DOHH2 (cell line): ENCODE results near the gene LRRC8D.
"Not testable (repeated sequence)": the region's sequence is repeated elsewhere in the genome, so short reads cannot be mapped to it uniquely, and the experiment has no call there.

Source experiments
- H3F3A ChIP-seq: fragments of 200-600 bp; sonication (generic), shearing (Covaris generic); 2 replicates; pipeline ENCODE4 v1.6.0; 2016; ENCODE audit warnings: antibody characterized with exemption, mild to moderate bottlenecking; ENCODE audit not compliant: control insufficient read depth, insufficient read depth
- H3K27ac ChIP-seq: fragments of 200-600 bp; sonication (generic); 2 replicates; pipeline ENCODE4 v1.5.1; 2014; ENCODE audit warnings: low read depth, mild to moderate bottlenecking, low read length, moderate library complexity
- H3K27me3 ChIP-seq: fragments of 200-600 bp; sonication (generic); 2 replicates; pipeline ENCODE4 v1.6.1; 2014; ENCODE audit warnings: mild to moderate bottlenecking, low read length, mixed read lengths; ENCODE audit not compliant: control insufficient read depth
- H3K36me3 ChIP-seq: fragments of 200-600 bp; sonication (generic); 2 replicates; pipeline ENCODE4 v1.6.1; 2014; ENCODE audit warnings: mild to moderate bottlenecking, low read length, moderate library complexity, mixed read lengths; ENCODE audit not compliant: control insufficient read depth
- H3K4me1 ChIP-seq: fragments of 200-600 bp; sonication (generic); 2 replicates; pipeline ENCODE4 v1.6.1; 2014; ENCODE audit warnings: mild to moderate bottlenecking, low read length, mixed read lengths; ENCODE audit not compliant: control insufficient read depth
- H3K4me2 ChIP-seq: fragments of 200-600 bp; sonication (generic); 2 replicates; pipeline ENCODE4 v1.6.0; 2014; ENCODE audit warnings: mild to moderate bottlenecking, low read length, moderate library complexity
- H3K4me3 ChIP-seq: fragments of 200-600 bp; sonication (generic); 2 replicates; pipeline ENCODE4 v1.5.1; 2014; ENCODE audit warnings: mild to moderate bottlenecking, low read length, mixed read lengths
- H3K79me2 ChIP-seq: fragments of 200-600 bp; sonication (generic); 2 replicates; pipeline ENCODE4 v1.6.1; 2014; ENCODE audit warnings: mild to moderate bottlenecking, low read length, mixed read lengths; ENCODE audit not compliant: control insufficient read depth
- H3K9me2 ChIP-seq: fragments of 200-600 bp; sonication (generic); replicated peaks from 2 replicates; pipeline ENCODE4 v1.6.1; 2014; ENCODE audit warnings: mild to moderate bottlenecking, low read length, mixed read lengths; ENCODE audit not compliant: control insufficient read depth
- H3K9me3 ChIP-seq: fragments of 200-600 bp; sonication (generic); 2 replicates; pipeline ENCODE4 v1.6.1; 2014; ENCODE audit warnings: antibody characterized with exemption, low read length, mixed read lengths; ENCODE audit not compliant: control insufficient read depth, insufficient read depth
- H4K20me1 ChIP-seq: fragments of 200-600 bp; sonication (generic); 2 replicates; pipeline ENCODE4 v1.6.0; 2014; ENCODE audit warnings: low read depth, mild to moderate bottlenecking, antibody characterized with exemption, low read length, moderate library complexity; ENCODE audit not compliant: control insufficient read depth, insufficient read depth
- CTCF ChIP-seq: fragments of 200-600 bp; sonication (generic); IDR thresholded peaks from one replicate; pipeline ENCODE4 v1.5.1; 2014; ENCODE audit warnings: antibody characterized with exemption, mild to moderate bottlenecking, low read depth, low read length; ENCODE audit not compliant: poor library complexity, severe bottlenecking
- EZH2phosphoT487 ChIP-seq: fragments of 200-600 bp; sonication (generic); IDR thresholded peaks from 2 replicates; pipeline ENCODE4 v1.6.1; 2017; ENCODE audit warnings: borderline replicate concordance, mild to moderate bottlenecking, antibody characterized with exemption, low read length, moderate library complexity, mixed read lengths

LRRC8D gene

GRCh38 chr1:89923517-89923916 lies 102.7 kb downstream of the LRRC8D start:
- H3K4me1 ChIP-seq, result peaks cover 5% of the 10 kb centered on the region
- no peaks in the 10 kb centered on the region for H3K9me2 ChIP-seq
- no peaks in the 10 kb centered on the region for H3K79me2 ChIP-seq
- no peaks in the 10 kb centered on the region for H4K20me1 ChIP-seq
- H3K27me3 ChIP-seq, result no peaks in the 10 kb centered on the region
- no peaks in the 10 kb centered on the region for H3F3A ChIP-seq
- H3K4me3 ChIP-seq, result no peak overlapping the region
- H3K4me2 ChIP-seq, result no peak overlapping the region
- no peak for TF ChIP-seq CTCF
- no peak for TF ChIP-seq EZH2phosphoT487
- peaks cover 5% of the 10 kb centered on the region; the same call in 1 of the 2 replicates for H3K9me3 ChIP-seq
- peaks cover 12% of the 10 kb centered on the region for H3K36me3 ChIP-seq
- no peak overlapping the region for H3K27ac ChIP-seq

DNA sequence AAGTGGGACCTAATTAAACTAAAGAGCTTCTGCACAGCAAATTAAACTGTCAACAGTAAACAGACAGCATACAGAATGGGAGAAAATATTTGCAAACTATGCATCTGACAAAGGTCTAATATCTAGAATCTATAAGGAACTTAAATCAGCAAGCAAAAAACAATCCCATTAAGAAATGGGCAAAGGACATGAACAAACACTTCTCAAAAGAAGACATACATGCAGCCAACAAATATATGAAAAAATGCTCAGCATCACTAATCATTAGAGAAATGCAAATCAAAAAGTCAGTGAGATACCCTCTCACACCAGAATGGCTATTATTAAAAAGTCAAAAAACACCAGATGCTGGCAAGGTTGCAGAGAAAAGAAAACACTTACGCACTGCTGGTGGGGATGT lies 103.2 kb downstream of the LRRC8D start:
- H3K4me3 ChIP-seq, H3K9me3 ChIP-seq, H3K9me2 ChIP-seq, H4K20me1 ChIP-seq, H3K4me2 ChIP-seq, H3K27me3 ChIP-seq, H3F3A ChIP-seq, H3K27ac ChIP-seq, H3K79me2 ChIP-seq: not testable (repeated sequence)
- H3K4me1 ChIP-seq, result peaks cover 11% of the 10 kb centered on the region
- H3K36me3 ChIP-seq, result peaks cover 12% of the 10 kb centered on the region

- peaks cover 5% of the 10 kb centered on the region; the same call in 1 of the 2 replicates for H3K9me3 ChIP-seq
- TF ChIP-seq EZH2phosphoT487, result no peak
- no peak for TF ChIP-seq CTCF
- no peak overlapping the region for H3K27ac ChIP-seq
Observed at GRCh38 chr1:89927049-89927448, 106.2 kb downstream of the LRRC8D start.

DNA sequence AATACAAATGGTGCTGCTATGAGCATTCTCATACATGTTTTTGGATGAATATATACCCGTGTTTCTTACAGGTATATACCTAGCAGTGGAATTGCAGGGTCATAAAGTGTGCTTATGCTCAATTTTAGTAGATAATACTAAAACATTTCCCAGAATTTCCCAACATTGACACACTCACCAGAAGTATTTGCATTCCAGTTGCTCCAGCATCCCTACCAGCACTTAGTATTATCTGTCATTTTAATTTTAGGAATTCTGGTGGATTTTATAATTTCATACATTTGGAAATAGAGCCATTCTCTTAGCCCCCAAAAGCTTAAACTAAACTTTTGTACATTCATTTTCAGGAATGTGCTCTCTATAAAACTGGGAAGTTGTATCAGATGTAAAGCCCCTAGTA lies 106.6 kb downstream of the LRRC8D start:
- no peak overlapping the region for H3K4me2 ChIP-seq
- H3K9me3 ChIP-seq, result peaks cover 5% of the 10 kb centered on the region; the same call in 1 of the 2 replicates
- TF ChIP-seq CTCF (no peak), EZH2phosphoT487 (no peak)
- H4K20me1 ChIP-seq, result no peaks in the 10 kb centered on the region
- H3K27me3 ChIP-seq, result no peaks in the 10 kb centered on the region
- H3K4me1 ChIP-seq, result peaks cover 11% of the 10 kb centered on the region
- peaks cover 15% of the 10 kb centered on the region for H3K36me3 ChIP-seq
- H3K27ac ChIP-seq, result no peak overlapping the region
- H3K9me2 ChIP-seq, result no peaks in the 10 kb centered on the region
- H3K79me2 ChIP-seq, result no peaks in the 10 kb centered on the region
- no peak overlapping the region for H3K4me3 ChIP-seq
- no peaks in the 10 kb centered on the region for H3F3A ChIP-seq

More at GRCh38 chr1:89927049-89927448, 106.2 kb downstream of the LRRC8D start:
- no peaks in the 10 kb centered on the region for H3K27me3 ChIP-seq
- peaks cover 11% of the 10 kb centered on the region for H3K4me1 ChIP-seq
- H3K9me2 ChIP-seq, result no peaks in the 10 kb centered on the region
- no peak overlapping the region for H3K4me3 ChIP-seq
- H3K4me2 ChIP-seq, result no peak overlapping the region
- no peaks in the 10 kb centered on the region for H3K79me2 ChIP-seq
- peaks cover 15% of the 10 kb centered on the region for H3K36me3 ChIP-seq
- H3F3A ChIP-seq, result no peaks in the 10 kb centered on the region
- H4K20me1 ChIP-seq, result no peaks in the 10 kb centered on the region
